Activated T-cell treated with anti-CD3 and anti-CD28 coated beads, Interleukin-2, amount 50 U/mL, for 1 hour (primary cell): ENCODE data around the gene PPFIA4.
"Not testable (repeated sequence)": the region's sequence is repeated elsewhere in the genome, so short reads cannot be mapped to it uniquely, and the experiment has no call there.

ENCODE experiments used
- DNase-seq: peaks from one replicate; pipeline ENCODE4 v3.0.0-alpha.2; 2020

Gene PPFIA4

DNA sequence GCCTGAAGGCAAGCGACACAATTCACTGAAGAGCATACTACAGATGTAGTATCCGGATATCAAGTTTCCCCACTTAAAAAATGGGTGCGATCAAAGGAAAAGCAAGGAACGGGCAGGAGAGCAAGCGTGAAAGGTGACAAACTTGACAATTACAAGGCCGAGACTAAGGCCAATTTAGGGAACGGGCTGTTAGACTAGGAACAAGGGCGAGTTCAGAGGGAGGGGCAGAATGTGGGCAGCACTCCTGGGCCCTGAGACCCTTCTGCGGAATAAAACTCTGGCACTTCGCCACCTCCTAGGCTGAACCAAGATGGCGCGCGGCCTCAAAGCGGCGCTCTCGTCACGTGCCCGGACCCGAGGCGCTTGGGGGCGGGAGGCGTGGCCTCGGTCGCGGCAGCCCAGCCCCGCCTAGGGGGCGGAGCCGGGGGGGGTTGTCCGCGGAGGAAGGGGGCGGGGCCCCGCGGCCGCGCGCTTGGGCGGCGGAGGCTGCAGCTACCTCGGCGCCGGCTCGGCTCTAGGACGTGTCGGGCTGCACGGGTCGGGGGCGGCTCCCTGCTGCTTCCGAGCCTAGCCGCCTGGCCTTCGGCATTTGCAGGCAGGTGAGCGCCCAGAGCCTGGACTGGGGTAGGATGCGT is at the start of gene PPFIA4:
TSS of gene PPFIA4 (plus strand) at position 461 of the 635 bp plus-strand sequence. CDS start 12,518 bp downstream, outside the sequence.
- peak; percentile 92 for DNase-seq

DNA sequence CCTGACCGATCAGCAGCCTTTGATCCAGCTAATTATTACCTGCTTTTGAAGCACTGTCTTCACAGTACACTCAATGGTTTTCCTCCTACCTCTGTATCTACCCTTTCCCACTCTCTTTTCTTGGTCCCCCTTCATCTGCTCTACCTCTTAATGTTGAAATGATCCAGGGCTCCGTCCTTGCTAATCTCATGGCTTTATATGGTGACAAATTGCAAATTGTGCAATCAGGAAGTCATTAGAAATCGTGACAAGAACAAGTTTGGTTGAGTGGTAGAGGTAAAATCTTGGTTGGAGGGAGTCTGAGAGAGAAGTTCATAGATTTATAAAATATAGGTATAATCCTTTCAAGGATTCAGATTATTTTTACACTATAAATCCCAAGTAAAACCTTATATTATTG is 49.7 kb upstream of the PPFIA4 start:
- DNase-seq = no peak

DNA sequence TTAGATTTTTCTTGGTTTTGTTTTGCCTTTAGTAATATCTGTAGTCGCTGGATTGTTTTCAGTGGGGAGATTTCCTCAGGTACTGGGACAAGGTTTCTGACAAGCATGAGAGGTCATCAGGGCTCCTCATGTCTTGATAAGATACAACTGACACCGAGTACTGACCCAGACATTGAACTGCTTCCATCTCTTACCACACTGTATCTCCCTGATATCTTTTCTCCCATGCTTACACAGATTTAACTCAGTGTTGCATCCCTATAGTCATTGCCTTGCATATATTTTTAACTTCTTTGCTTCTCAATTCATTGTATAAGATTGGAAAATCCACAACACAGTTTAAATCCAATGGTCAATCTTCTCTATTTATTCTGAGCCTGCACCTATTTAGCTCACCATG is 46.8 kb upstream of the PPFIA4 start:
- DNase-seq = no peak

DNA sequence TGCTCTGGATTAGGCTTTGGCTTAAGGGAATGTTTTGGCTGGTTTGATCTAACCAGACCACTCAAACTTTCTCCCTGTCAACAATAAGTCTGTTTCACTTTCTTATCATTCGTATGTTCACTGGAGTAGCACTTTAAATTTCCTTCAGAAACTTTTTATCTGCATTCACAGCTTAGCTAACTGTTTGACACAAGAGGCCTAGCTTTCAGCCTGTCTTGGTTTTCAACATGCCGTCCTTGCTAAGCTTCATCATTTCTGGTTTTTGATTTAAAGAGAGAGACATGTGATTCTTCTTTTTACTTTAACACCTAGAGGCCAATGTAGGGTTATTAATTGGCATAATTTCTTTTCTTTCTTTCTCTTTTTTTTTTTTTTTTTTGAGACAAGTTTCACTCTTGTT is 44.4 kb upstream of the PPFIA4 start:
- no peak for DNase-seq

DNA sequence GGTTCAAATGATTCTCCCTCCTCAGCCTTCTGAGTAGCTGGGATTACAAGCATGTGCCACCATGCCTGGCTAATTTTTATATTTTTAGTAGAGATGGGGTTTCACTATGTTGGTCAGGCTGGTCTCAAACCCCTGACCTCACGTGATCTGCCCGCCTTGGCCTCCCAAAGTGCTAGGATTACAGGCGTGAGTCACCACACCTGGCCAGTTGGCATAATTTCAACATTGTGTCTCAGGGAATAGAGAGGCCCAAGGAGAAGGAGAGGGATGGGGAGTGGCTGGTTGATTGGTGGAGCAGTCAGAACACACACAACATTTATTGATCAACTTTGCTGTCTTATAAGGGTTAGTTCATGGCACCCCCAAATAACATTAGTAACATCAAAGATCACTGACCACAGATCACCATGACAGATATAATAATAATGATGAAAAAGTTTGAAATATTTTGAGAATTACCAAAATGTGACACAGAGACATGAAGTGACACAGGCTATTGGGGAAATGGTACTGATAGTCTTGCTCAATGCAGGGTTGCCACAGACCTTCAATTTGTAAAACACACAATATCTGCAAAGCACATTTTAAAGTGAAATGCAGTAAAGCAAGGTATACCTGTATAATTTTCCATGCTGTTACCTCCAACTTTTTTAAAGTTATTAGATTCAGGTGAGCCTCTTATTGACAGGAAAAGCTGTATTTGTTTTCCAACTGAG is 43.4 kb upstream of the PPFIA4 start:
- DNase-seq = no peak

DNA sequence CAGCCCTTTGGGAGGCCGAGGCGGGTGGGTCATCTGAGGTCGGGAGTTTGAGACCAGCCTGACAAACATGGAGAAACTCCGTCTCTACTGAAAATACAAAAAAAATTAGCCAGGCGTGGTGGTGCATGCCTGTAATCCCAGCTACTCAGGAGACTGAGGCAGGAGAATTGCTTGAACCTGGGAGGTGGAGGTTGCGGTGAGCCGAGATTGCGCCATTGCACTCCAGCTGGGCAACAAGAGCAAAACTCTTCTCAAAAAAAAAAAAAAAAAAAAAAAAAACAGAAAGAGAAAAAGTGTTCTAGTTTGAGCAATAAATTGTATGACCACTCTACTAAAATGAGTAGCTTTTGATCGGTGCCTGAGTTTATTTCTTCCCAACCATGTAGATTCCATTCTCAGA is 40.2 kb upstream of the PPFIA4 start:
- DNase-seq = not testable (repeated sequence)

DNA sequence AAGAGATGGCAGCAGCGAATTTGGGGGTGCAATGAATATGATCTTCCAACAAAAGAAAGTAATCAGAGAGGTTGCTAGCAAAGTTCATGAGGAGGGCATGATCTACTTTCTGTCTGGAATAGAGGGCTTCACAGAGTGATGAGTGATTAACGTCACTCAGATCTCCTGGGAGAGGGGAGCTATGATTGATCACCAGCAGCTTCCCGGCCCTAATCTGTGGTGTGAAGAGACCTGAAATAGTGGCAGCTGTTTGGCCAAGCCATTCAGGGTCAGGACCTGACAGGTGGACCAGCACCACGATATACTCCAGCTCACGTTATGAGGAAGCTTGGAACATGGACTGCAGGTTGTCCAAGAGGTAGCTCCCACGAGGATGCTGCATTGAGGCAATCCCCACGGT is 39.0 kb upstream of the PPFIA4 start:
- no peak for DNase-seq

DNA sequence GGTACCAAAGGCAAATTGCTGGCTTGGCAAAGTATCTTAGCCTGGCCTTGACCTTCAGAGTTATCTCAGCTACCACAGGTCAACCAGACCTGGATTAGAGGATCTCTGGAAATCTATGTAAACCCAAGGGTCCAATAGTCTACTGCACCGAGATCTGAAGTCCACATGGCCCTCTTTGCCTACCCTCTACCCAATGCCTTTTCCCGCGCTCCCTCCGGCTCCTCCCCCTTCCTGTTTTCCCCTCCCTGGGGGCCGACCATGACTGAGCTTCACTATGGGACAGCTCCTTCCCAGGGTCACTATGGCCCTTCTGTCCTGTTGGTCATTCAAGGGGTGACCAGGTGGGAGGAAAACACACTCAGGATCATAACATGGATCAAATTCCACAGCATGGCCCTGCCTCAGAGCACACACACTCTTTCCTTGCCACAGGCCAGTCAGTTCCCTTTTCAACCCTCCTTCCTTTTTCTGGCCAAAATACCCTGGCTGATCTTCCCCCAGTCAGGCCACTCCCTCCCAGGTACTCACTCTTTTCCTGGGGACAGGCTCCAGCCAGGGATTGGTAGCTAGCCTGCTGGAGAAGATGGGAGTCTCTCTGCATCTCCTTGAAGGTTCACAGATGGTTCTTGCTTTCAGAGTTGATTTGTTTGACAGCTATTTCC is 38.2 kb upstream of the PPFIA4 start:
- DNase-seq = no peak

DNA sequence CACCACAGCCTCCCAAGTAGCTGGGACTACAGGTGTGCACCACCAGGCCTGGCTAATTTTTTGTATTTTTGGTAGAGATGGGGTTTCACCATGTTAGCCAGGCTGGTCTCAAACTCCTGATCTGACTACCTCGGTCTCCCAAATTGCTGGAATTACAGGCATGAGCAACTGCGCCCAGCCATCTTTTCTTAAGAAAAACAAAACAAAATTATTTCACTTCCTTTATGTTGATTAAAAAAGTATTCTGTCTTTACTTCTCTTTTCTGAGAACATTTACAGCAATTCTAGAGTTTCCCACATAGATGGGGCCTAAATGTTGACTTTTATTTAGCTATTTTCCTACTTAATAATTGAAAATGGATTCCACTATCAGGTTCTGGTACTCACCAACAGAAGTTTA is 36.4 kb upstream of the PPFIA4 start:
- DNase-seq = no peak

DNA sequence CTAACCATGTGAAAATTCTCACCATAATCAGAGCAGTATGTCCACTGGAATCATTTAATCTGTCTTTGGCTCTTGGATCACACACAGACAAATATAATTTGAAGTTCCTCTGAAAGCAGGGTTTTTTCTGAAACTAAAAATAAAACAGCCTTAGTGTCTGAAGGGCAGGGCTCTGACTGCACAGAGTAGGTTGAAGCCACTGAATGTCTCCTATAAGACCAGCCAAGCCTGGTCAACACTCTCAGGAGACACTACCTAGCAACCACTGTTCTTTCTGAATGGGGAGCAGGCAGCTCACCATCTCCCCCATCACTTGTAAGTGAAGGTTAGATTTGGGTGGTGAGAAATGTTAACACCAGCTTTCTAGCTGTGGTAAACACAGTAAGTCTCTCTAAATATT is 35.2 kb upstream of the PPFIA4 start:
- DNase-seq = no peak

DNA sequence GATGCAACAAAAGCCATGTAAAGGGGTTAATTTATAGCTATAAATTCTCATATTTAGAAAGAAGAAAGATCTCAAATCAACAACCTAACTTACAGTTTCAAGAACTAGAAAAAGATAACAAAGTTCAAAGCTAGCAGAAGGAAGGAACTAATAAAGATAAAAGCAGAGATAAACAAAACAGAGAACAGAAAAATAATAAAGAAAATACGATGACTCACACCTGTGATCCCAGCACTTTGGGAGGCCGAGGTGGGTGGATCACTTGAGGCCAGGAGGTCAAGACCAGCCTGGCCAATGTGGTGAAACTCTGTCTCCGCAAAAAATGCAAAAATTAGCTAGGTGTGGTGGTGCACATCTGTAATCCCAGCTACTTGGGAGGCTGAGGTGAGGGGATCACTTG is 31.5 kb upstream of the PPFIA4 start:
- DNase-seq = no peak

DNA sequence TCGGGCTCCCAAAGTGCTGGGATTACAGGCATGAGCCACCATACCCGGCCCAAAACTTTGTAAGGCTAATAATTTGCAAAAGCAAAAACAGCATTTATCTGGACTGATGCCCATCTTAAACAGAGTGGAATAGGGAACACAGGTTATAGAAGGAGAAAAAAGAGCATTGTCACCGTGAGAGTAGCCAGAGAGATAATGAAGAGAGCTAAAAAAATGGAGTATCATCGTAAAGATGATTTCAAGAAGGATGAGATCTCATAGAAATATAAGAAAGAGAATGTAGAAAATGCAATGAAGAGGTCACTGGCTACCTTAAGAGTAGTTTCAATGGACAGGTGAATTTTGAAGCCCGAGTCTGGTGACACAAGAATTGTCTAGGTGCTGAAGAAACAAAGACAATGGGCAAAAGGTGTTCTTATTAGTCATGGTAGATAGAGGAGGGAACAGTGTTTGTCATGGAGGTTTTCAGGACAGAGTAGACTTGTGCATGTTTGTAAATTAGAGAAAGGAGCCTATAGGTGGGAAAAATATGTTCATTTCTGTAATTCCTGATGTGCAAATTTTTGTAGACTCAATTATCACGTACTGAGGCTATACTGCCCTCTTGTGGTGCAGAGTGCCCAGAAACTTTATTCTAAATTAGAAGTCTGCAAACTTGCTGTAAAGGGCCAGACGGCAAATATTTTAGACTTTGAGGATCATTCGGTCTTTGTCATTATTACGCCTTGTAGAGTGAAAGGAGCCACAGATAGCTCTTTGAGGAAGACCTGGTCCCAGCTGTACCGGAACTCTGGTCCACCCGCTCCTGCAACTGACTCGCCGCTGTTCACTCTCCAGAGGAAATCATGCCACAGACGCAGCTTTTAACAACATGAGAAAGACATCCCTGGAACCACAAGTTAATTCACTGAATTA is 27.2 kb upstream of the PPFIA4 start:
- DNase-seq = peak; percentile 33

DNA sequence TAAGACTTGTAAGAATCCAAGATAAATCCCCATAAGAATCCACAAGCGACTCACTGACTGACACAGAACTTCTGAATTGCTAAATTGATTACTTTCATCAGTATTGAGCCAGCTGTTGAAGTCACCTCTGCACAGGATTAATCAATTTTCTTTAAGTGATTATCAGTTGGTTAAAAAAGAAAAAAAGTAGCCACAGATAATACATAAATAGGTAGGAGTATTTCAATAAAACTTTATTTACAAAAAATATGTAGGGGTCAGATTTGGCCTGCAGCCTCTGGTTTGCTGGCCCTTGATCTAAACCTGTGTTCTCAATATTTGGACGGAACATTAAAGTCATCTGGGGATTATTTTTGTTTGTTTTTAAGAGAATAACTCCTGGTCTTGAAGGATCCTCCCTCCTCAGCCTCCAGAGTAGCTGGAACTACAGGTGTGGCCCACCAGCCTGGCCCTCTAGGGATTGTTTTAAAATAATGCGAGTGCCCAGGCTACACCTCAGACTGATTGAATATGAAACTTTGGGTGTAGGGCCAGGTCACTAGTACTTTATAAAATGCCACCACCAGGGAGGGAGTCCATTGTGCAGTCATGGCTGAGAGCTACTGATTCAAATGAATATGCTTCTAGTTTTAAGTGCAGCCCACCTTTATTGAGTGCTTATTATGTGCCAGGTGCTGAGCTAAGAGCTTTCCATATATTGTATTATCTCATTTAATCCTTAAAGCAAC is 25.9 kb upstream of the PPFIA4 start:
- no peak for DNase-seq

DNA sequence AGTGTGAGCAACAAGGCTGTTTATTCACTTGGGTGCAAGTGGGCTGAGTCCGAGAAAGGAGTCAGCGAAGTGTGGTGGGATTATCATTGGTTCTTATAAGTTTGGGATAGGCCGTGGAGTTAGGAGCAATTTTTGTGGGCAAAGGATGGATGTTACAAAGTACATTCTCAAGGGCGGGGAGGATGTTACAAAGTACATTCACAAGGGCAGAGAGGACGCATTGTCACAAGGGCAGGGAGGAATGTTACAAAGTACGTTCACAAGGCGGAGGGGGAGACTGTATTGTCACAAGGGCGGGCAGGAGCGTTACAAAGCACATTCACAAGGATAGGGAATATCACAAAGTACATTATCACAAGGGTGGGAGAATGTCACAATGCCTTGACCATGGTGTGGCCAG is 24.3 kb upstream of the PPFIA4 start:
- no peak for DNase-seq

DNA sequence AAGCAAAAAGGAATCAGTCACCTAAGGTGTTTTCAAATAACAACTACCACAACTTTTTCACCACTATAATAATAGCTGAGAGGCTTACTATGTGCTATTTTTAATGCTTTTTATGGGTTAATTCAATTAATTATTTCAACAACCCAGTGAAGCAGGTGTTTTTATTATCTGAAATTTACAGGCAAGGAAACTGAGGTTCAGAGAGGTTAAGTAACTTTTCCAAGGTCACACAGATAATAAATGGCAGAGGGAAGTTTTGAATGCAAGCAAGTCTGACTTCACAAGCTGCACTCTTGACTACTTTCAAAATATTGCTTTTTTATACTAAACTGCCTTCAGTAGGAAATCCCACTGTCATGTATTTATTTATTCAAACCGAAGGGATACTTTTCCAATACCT is 23.3 kb upstream of the PPFIA4 start:
- DNase-seq = no peak

DNA sequence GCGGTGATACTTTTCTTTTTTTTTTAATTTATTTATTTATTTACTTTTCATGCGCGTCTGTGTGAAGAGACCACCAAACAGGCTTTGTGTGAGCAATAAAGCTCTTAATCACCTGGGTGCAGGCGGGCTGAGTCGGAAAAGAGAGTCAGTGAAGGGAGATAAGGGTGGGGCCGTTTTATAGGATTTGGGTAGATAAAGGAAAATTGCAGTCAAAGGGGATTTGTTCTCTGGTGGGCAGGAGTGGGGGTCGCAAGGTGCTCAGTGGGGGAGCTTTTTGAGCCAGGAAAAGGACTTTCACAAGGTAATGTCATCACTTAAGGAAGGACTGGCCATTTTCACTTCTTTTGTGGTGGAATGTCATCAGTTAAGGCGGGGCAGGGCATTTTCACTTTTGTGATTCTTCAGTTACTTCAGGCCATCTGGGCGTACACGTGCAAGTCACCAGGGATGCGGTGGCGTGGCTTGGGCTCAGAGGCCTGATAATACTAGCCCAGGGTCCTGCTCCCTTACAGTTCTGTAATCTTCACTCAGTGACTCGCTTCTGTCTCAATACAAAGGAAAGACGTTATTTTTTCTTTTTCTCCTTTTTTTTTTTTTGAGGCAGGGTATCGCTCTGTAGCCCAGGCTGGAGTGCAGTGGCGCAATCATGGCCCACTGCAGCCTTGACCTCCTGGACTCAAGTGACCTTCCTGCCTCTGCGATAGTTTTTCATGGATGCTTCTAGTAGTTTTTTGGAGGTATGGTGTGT is 20.7 kb upstream of the PPFIA4 start:
- not testable (repeated sequence) for DNase-seq

DNA sequence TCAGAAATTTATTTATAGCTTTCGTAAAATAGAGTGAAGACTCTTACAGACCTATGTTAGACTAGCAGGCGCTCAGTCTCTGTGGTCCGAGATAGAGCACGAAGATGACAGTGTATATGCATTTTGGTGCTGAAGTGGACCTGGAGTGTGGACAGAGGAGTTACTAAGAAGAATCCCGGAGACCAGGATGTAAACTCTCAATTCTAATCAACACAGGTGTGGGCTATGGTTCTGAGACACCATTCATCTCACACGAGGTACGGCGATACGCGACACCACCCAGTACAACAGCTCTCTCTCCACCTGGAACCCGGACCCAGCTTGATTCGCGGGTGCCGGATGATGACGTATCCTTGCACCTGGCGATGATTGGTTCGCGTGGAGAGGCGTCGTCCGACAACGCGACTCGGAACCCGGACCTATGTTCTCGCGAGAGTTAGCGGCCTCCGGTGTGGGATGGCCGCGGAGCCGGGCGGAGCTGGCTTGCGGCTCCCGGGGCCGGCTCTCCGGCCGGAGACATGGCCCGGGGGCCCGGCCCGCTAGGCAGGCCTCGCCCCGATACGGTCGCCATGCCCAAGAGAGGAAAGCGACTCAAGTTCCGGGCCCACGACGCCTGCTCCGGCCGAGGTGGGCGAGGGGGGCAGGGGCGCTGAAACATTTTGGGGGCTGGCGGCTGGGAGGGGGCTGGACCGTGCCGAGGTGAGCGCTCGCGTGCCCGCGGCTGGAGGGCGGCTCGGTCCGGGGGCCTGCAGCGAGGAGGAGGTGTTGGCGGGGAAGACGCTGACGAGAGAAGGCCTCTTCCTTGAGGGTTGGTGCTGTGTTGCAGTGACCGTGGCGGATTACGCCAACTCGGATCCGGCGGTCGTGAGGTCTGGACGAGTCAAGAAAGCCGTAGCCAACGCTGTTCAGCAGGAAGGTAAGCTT is 19.1 kb upstream of the PPFIA4 start, which contains the start of gene TMEM183A:
TSS of gene TMEM183A (plus strand) at position 427 of the 924 bp plus-strand sequence. CDS start at position 519, 92 bp downstream.
- peak; percentile 92 for DNase-seq

DNA sequence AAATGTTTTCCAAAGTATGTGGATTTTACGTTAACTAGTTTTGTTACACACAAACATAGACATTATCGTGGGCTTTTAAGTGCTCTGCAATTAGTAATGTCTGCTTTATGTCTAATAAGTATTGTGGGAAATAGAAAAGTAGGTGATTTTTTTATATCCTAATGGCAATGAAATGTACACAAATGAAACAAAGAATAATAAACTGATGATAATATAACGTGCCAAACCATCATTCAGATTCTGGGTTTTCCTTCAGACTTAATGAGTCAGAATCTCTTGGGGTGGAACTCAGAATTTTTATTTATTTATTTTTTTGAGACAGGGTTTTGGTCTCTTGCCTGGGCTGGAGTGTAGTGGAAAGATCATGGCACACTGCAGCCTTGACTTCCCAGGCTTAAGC is 17.1 kb upstream of the PPFIA4 start:
- DNase-seq = no peak

DNA sequence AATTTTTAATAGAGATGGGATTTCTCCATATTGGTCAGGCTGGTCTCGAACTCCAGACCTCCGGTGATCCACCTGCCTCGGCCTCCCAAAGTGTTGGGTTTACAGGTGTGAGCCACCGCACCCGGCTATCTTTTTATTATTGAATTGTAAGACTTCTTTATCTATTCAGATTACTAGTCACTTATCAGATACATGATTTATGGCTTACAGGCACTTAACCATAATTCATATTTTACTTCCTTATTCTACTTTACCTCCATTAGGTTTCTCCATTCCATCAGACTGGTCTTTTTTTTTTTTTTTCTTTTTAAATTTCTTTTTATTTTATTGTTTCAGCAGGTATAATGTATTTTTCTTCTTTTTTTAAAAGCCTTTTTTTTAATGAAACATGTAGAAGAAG is 14.7 kb upstream of the PPFIA4 start:
- DNase-seq = no peak

DNA sequence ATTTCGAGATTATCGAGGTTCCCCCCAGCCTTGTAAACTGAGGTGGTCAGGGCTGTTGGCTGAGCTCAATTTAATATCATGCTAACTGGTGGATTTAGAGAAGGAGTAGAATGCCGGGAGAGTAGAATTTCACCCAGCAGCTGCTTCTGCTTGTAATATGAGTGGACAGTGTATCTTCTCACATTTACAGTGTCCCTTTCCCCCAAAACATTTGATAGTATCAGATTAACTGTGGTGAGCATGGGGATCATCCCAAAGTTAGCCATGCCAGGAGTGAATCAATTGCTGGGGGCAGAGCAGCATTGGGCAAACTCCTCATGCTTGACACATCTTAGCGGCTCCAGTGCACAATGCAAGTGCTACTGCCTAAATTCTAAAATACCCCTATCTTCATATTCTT is 9.2 kb upstream of the PPFIA4 start:
- DNase-seq = no peak
